H1 (cell line): ENCODE results near the gene ARHGEF19. TPM values are rescaled to one million over a fixed set of nuclear protein-coding genes. Genes with fewer than 3 reads are reported as not detected.

Experiments
- CTCF ChIA-PET: fragments of 300-600 bp; sonication (Branson Sonifier 250); formaldehyde crosslinking; loops from one replicate; lab custom pipeline; 2021; ENCODE audit not compliant: partially characterized antibody; lab: Charles Lee
- POLR2A ChIA-PET: fragments of 300-600 bp; sonication (Branson Sonifier 250); formaldehyde crosslinking; loops from one replicate; lab custom pipeline; 2021; ENCODE audit warnings: inconsistent platforms; ENCODE audit not compliant: partially characterized antibody; lab: Charles Lee
- DNase-seq, 2 experiments: peaks; one replicate each; pipeline versions ENCODE4 v3.0.0 to v3.0.0-alpha.2; 2010 to 2022; ENCODE audit warnings: low spot score in 2 of 2, low read depth in 1 of 2, mixed read lengths in 1 of 2
- FAIRE-seq: peaks from 2 replicates; lab custom pipeline; 2011; peaks lifted over from hg19 to GRCh38; lab: Jason Lieb, UNC
- H2AFZ ChIP-seq: 2 replicates; pipeline ENCODE4 v1.8.1; 2012; ENCODE audit warnings: low read length, inconsistent platforms
- H2AK5ac ChIP-seq: 2 replicates; pipeline ENCODE4 v1.6.1; 2013; ENCODE audit warnings: low read depth, low read length
- H2BK120ac ChIP-seq: replicated peaks from 2 replicates; pipeline ENCODE3; 2013; ENCODE audit warnings: low read depth, low read length, inconsistent platforms
- H2BK12ac ChIP-seq: 2 replicates; pipeline ENCODE4 v1.6.1; 2013; ENCODE audit warnings: low read depth, low read length
- H2BK15ac ChIP-seq: 2 replicates; pipeline ENCODE4 v1.6.1; 2013; ENCODE audit warnings: low read length
- H2BK20ac ChIP-seq: 2 replicates; pipeline ENCODE4 v1.6.1; 2013; ENCODE audit warnings: low read length
- H2BK5ac ChIP-seq: 2 replicates; pipeline ENCODE4 v1.6.1; 2013; ENCODE audit warnings: low read depth, low read length
- H3K14ac ChIP-seq: 2 replicates; pipeline ENCODE4 v1.6.1; 2013; ENCODE audit warnings: inconsistent platforms; ENCODE audit not compliant: insufficient read length
- H3K18ac ChIP-seq: 2 replicates; pipeline ENCODE4 v1.6.1; 2013; ENCODE audit warnings: low read length; ENCODE audit errors: extremely low read depth
- H3K23ac ChIP-seq: 2 replicates; pipeline ENCODE4 v1.6.1; 2013; ENCODE audit warnings: inconsistent platforms; ENCODE audit not compliant: insufficient read length
- H3K23me2 ChIP-seq: 2 replicates; pipeline ENCODE4 v1.6.1; 2013; ENCODE audit warnings: low read depth, low read length
- H3K27ac ChIP-seq: 2 replicates; pipeline ENCODE4 v1.6.1; 2011; ENCODE audit warnings: low read depth, low read length, inconsistent platforms
- H3K27me3 ChIP-seq, 4 experiments: replicated peaks in 1 of 4; 1 replicate in 1 of 4; 2 replicates in 3 of 4; pipeline versions ENCODE4 v1.6.1 to v1.8.1; 2011 to 2013; ENCODE audit warnings: low read length in 3 of 4, mild to moderate bottlenecking in 3 of 4, inconsistent platforms in 2 of 4, mixed read lengths in 2 of 4, moderate library complexity in 1 of 4; ENCODE audit not compliant: control insufficient read depth in 3 of 4, insufficient read depth in 3 of 4; ENCODE audit errors: extremely low read depth in 1 of 4
- H3K36me3 ChIP-seq, 4 experiments: 2 replicates each; pipeline versions ENCODE4 v1.6.1 to v1.8.1; 2011 to 2013; ENCODE audit warnings: mild to moderate bottlenecking in 4 of 4, low read length in 3 of 4, moderate library complexity in 2 of 4, control low read depth in 1 of 4, inconsistent platforms in 1 of 4; ENCODE audit not compliant: insufficient read depth in 4 of 4, control insufficient read depth in 2 of 4
- H3K4ac ChIP-seq: replicated peaks from 2 replicates; pipeline ENCODE3; 2013; ENCODE audit warnings: low read length, low read depth, mixed read lengths, inconsistent platforms; ENCODE audit not compliant: insufficient read length
- H3K4me1 ChIP-seq, 4 experiments: replicated peaks in 1 of 4; 1 replicate in 1 of 4; 2 replicates in 3 of 4; pipeline versions ENCODE4 v1.6.1 to v1.8.1; 2011 to 2013; ENCODE audit warnings: low read length in 3 of 4, inconsistent platforms in 2 of 4, mixed read lengths in 1 of 4; ENCODE audit not compliant: insufficient read depth in 4 of 4, control insufficient read depth in 3 of 4
- H3K4me2 ChIP-seq, 2 experiments: 2 replicates each; pipeline versions ENCODE4 v1.6.1 to v1.8.1; 2011 to 2013; ENCODE audit warnings: low read depth in 2 of 2, low read length in 2 of 2, control low read depth in 1 of 2, inconsistent platforms in 1 of 2, mild to moderate bottlenecking in 1 of 2; ENCODE audit not compliant: insufficient read depth in 1 of 2
- H3K4me3 ChIP-seq, 4 experiments: fragments of 200-600, 300-600 bp in 1 of 4; sonication (generic), shearing (Covaris generic), sonication (Bioruptor Twin) in 1 of 4; 2 replicates each; pipeline versions ENCODE4 v1.5.1 to v1.8.1; 2011 to 2016; ENCODE audit warnings: low read length in 4 of 4, low read depth in 3 of 4, control low read depth in 2 of 4, inconsistent platforms in 2 of 4, mild to moderate bottlenecking in 2 of 4, mixed read lengths in 1 of 4, moderate library complexity in 1 of 4; ENCODE audit not compliant: insufficient read depth in 2 of 4; ENCODE audit errors: extremely low read depth in 1 of 4
- H3K56ac ChIP-seq: replicated peaks from 2 replicates; pipeline ENCODE3; 2013; ENCODE audit warnings: low read depth, mild to moderate bottlenecking, mixed read lengths, low read length, inconsistent platforms; ENCODE audit not compliant: insufficient read length
- H3K79me1 ChIP-seq: 2 replicates; pipeline ENCODE4 v1.6.1; 2013; ENCODE audit warnings: low read depth, low read length, control low read depth
- H3K79me2 ChIP-seq, 2 experiments: 2 replicates each; pipeline versions ENCODE4 v1.6.1 to v1.8.1; 2012 to 2013; ENCODE audit warnings: low read length in 2 of 2, mild to moderate bottlenecking in 2 of 2, inconsistent platforms in 1 of 2; ENCODE audit not compliant: insufficient read depth in 2 of 2, control insufficient read depth in 1 of 2
- H3K9ac ChIP-seq, 4 experiments: replicated peaks in 1 of 4; 1 replicate in 1 of 4; 2 replicates in 3 of 4; pipeline versions ENCODE4 v1.6.1 to v1.8.1; 2011 to 2013; ENCODE audit warnings: low read depth in 3 of 4, low read length in 3 of 4, control low read depth in 2 of 4, mild to moderate bottlenecking in 2 of 4, moderate library complexity in 2 of 4, inconsistent platforms in 1 of 4; ENCODE audit errors: extremely low read depth in 1 of 4
- H3K9me3 ChIP-seq, 2 experiments: 2 replicates each; pipeline versions ENCODE4 v1.6.1 to v1.8.1; 2012 to 2013; ENCODE audit warnings: mild to moderate bottlenecking in 2 of 2, moderate library complexity in 2 of 2, control low read depth in 1 of 2, inconsistent platforms in 1 of 2, low read depth in 1 of 2, low read length in 1 of 2, mixed read lengths in 1 of 2; ENCODE audit not compliant: insufficient read depth in 2 of 2
- H4K20me1 ChIP-seq, 2 experiments: replicated peaks in 1 of 2; 2 replicates each; pipeline versions ENCODE3 to v1.8.1; 2011 to 2013; ENCODE audit warnings: inconsistent platforms in 2 of 2, low read length in 2 of 2, mild to moderate bottlenecking in 1 of 2; ENCODE audit not compliant: insufficient read depth in 2 of 2, control insufficient read depth in 1 of 2
- H4K5ac ChIP-seq: 2 replicates; pipeline ENCODE4 v1.6.1; 2013; ENCODE audit warnings: low read length, low read depth, mixed read lengths, inconsistent platforms; ENCODE audit not compliant: insufficient read length
- H4K8ac ChIP-seq: 2 replicates; pipeline ENCODE4 v1.8.0; 2013; ENCODE audit warnings: mild to moderate bottlenecking, moderate library complexity, low read length, inconsistent platforms; ENCODE audit not compliant: insufficient read depth; ENCODE audit errors: extremely low read depth
- H4K91ac ChIP-seq: replicated peaks from 2 replicates; pipeline ENCODE3; 2013; ENCODE audit warnings: low read length, mixed read lengths, inconsistent platforms; ENCODE audit not compliant: insufficient read length
- CHD2 ChIP-seq: IDR thresholded peaks from 2 replicates; pipeline ENCODE4 v1.6.1; 2012; ENCODE audit warnings: low read length, improper control_type of control experiment
- EGR1 ChIP-seq: IDR thresholded peaks from 2 replicates; pipeline ENCODE4 v1.6.1; 2011; ENCODE audit warnings: low read depth, low read length, borderline replicate concordance
- EP300 ChIP-seq, 2 experiments: IDR thresholded peaks; 1 replicate in 1 of 2; 2 replicates in 1 of 2; pipeline ENCODE4 v1.6.1; 2011 to 2012; ENCODE audit warnings: low read depth in 2 of 2, low read length in 2 of 2, mild to moderate bottlenecking in 2 of 2, borderline replicate concordance in 1 of 2, inconsistent platforms in 1 of 2, moderate library complexity in 1 of 2
- NANOG ChIP-seq: IDR thresholded peaks from 2 replicates; pipeline ENCODE4 v1.6.1; 2011; ENCODE audit warnings: low read length, low read depth, mild to moderate bottlenecking, inconsistent platforms; ENCODE audit not compliant: insufficient read depth, poor library complexity, severe bottlenecking
- SIX5 ChIP-seq: IDR thresholded peaks from 2 replicates; pipeline ENCODE4 v1.6.1; 2011; ENCODE audit warnings: mild to moderate bottlenecking, low read depth, low read length
- SP2 ChIP-seq: IDR thresholded peaks from 2 replicates; pipeline ENCODE4 v1.6.1; 2012; ENCODE audit warnings: mild to moderate bottlenecking, low read length, inconsistent platforms
- SP4 ChIP-seq: IDR thresholded peaks from 2 replicates; pipeline ENCODE4 v1.6.1; 2012; ENCODE audit warnings: low read length, inconsistent platforms
- TCF12 ChIP-seq: IDR thresholded peaks from 2 replicates; pipeline ENCODE4 v1.6.1; 2011; ENCODE audit warnings: low read depth, mild to moderate bottlenecking, low read length
- whole genome bisulfite sequencing, 2 experiments: shearing (Covaris generic) in 1 of 2; methylation state at CpG; one replicate each; pipeline versions ENCODE4 v1.1.6 to v1.1.7; 2013 to 2015; ENCODE audit warnings: low lambda C conversion rate in 2 of 2, mixed read lengths in 2 of 2, inconsistent platforms in 1 of 2, low coverage in 1 of 2, missing lambda C conversion rate in 1 of 2; ENCODE audit not compliant: insufficient replicate concordance in 2 of 2, insufficient coverage in 1 of 2, insufficient read length in 1 of 2; ENCODE audit errors: extremely low coverage in 1 of 2, missing lambda C conversion rate in 1 of 2; 5-methylcytosine and 5-hydroxymethylcytosine counted together
- polyA plus RNA-seq, 7 experiments: library from polyadenylated mRNA; depleted of rRNA in 3 of 7; stranded (reverse) in 5 of 7; unstranded in 2 of 7; fragments of >200 nt in 5 of 7; fragments of 200-250 nt in 2 of 7; gene quantifications; 1 replicate in 5 of 7; 2 replicates in 1 of 7; 4 replicates in 1 of 7; pipeline versions ENCODE4 v1.2.1 to v1.2.3, GENCODE V29; 2011 to 2013; ENCODE audit warnings: missing spikeins in 2 of 7, mixed read lengths in 2 of 7
- total RNA-seq: library from RNA; stranded (reverse); fragmentation: NEBNext Ultra II Directional; extraction: Animal tissue kit (Norgen Biotek cat#: 25700); gene quantifications from 2 replicates; pipeline ENCODE4 v1.2.1, GENCODE V29; 2021
- TF ChIP-seq, protein P1 (sequence below): IDR thresholded peaks from 2 replicates; pipeline ENCODE4 v1.6.1; 2012; ENCODE audit warnings: inconsistent platforms

ARHGEF19 gene
- total and polyA plus RNA-seq, 2 of the 8 experiments (the other 6 are each of a cell fraction or from before 2014, with no cell fraction given): 47.5 to 56.4 TPM

DNA sequence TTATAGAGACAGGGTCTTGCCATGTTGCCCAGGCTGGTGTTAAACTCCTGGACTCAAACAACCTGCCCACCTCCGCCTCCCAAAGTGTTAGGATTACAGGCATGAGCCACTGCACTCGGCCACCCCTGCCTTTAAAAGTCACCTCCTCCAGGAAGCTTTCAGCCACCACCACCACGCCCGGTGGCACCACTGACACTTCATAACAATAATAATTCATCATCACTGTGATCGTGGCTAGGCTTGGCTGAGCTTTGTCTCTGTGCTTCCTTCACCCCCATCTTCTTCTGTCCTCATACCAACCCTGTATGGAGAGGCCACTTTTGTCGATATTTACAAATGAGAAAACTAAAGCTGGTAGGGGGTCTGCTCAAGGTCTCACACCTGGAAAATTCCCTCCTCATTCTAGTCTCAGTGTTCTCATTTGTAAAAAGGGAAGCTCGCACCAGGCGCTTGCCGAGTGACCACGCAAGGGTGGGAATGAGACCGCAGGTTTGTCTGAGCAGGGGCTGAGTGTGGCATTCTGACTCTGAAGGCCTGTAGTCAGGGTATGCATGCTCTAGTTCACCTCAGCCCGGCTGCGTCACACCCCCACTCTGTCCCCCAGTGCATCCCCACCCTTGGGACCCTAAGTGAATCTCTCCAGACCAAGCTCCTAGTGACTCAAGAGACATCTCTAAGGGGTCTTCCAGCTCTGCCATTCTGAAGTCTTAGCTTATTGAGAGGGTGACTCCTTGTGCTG, 43.7 kb downstream of the ARHGEF19 start:
- Histone ChIP-seq H3K23me2 (peaks cover 4% of the 10 kb centered on the region; the same call in 1 of the 2 replicates), H3K36me3 (no peaks in the 10 kb centered on the region), H3K4me1 (peaks cover 4 to 24% (median 13%) of the 10 kb centered on the region in 4 experiments), H2AK5ac (no peak overlapping the region), H2AFZ (no peak overlapping the region), H3K4ac (no peak overlapping the region), H3K27ac (no peak overlapping the region), H3K9me3 (no peaks in the 10 kb centered on the region), H3K27me3 (no peaks in the 10 kb centered on the region; a peak in 2 of 7 replicates), H2BK20ac (peak overlapping the region; percentile 80; the same call in 1 of the 2 replicates), H3K9ac (no peak overlapping the region), H2BK15ac (peak overlapping the region; percentile 83; the same call in 1 of the 2 replicates), H3K56ac (no peak overlapping the region), H3K23ac (no peak overlapping the region), H4K5ac (no peak overlapping the region), H3K4me3 (no peak overlapping the region), H3K4me2 (peak overlapping the region in 1 of 2 experiments; percentile 59; a peak in 2 of 4 replicates), H3K18ac (no peak overlapping the region), H4K20me1 (no peaks in the 10 kb centered on the region), H2BK120ac (no peak overlapping the region), H2BK12ac (peak overlapping the region; percentile 11; the same call in 1 of the 2 replicates), H3K79me1 (no peaks in the 10 kb centered on the region), H4K91ac (peak overlapping the region; percentile 14), H4K8ac (no peak overlapping the region), H3K79me2 (no peaks in the 10 kb centered on the region), H2BK5ac (no peak overlapping the region), H3K14ac (no peak overlapping the region)
- POLR2A ChIA-PET: interaction anchor here (1.1 to 9.1 kb wide), 10 partner anchors 13 to 199 kb away, joined by 3 to 104 read pairs (median 4); partner anchors contain the start of genes EPHA2 and SZRD1
- no peak for FAIRE-seq
- DNase-seq: no peak
- CTCF ChIA-PET: interaction anchor here (0.6 to 2.5 kb wide), 13 partner anchors 12 to 791 kb away, joined by 3 to 20 read pairs (median 4); partner anchors contain the start of gene EPHA2
- WGBS, 2 experiments: 68% methylated on average over 13 of the region's 13 CpGs; no CpG with 5 or more reads in 1 of the 2 experiments
- TF ChIP-seq EGR1 (no peak), SP4 (no peak), EP300 (IDR thresholded peaks at IDR 0.05; ENCODE audit: borderline replicate concordance in 1 of 2, low read depth in 2 of 2, low read length in 2 of 2) (no peak), SP2 (no peak), SIX5 (no peak), NANOG (no peak), CHD2 (no peak), TCF12 (no peak)
- TF ChIP-seq, protein P1, sequence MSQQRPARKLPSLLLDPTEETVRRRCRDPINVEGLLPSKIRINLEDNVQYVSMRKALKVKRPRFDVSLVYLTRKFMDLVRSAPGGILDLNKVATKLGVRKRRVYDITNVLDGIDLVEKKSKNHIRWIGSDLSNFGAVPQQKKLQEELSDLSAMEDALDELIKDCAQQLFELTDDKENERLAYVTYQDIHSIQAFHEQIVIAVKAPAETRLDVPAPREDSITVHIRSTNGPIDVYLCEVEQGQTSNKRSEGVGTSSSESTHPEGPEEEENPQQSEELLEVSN: no peak
